Activated T-cell treated with anti-CD3 and anti-CD28 coated beads, Interleukin-2, amount 50 U/mL, for 24 hours (primary cell): ENCODE measurements around the gene UPK1B.
"Not testable (repeated sequence)": the region's sequence is repeated elsewhere in the genome, so short reads cannot be mapped to it uniquely, and the experiment has no call there.

Experiments used
- DNase-seq: peaks from one replicate; pipeline ENCODE4 v3.0.0-alpha.2; 2020
- H3K27ac Mint-ChIP-seq: 2 replicates; pipeline ENCODE4 v1.8.0; 2020; ENCODE audit warnings: mild to moderate bottlenecking, mixed read lengths
- H3K27me3 Mint-ChIP-seq: 2 replicates; pipeline ENCODE4 v1.8.0; 2020; ENCODE audit warnings: mixed read lengths
- H3K36me3 Mint-ChIP-seq: 2 replicates; pipeline ENCODE4 v1.8.0; 2020; ENCODE audit warnings: low read depth, mixed read lengths
- H3K4me1 Mint-ChIP-seq: 2 replicates; pipeline ENCODE4 v1.8.0; 2020; ENCODE audit warnings: low read depth, mixed read lengths
- H3K4me3 Mint-ChIP-seq: 2 replicates; pipeline ENCODE4 v1.8.0; 2020; ENCODE audit warnings: mild to moderate bottlenecking, moderate library complexity, mixed read lengths
- H3K9me3 Mint-ChIP-seq: 2 replicates; pipeline ENCODE4 v1.8.0; 2020; ENCODE audit warnings: mixed read lengths

UPK1B gene

DNA sequence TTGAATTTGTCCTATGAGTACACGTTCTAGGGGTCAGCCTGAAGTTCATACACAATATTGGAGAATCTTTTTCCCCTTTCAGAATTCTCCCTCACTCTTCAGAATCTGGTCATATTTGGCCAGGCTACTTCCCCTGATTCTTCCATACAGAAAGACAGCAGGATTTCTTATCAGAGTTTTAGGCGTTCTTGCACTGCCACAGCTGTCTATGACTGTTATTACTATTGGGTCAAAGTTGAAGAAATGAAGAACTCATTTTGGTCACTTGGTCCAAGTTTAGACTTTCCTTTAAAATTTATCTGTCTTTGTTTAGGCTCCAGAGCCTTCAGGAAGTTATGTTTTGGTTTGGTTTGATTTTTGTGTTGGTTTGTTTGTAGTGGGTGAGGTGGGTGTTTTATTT, 15.4 kb upstream of the UPK1B start:
- no peak for DNase-seq
- peaks cover 16% of the 10 kb centered on the region for H3K27me3 Mint-ChIP-seq
- H3K27ac Mint-ChIP-seq = no peak overlapping the region
- H3K4me1 Mint-ChIP-seq = no peaks in the 10 kb centered on the region
- no peak overlapping the region for H3K4me3 Mint-ChIP-seq
- H3K36me3 Mint-ChIP-seq = no peaks in the 10 kb centered on the region
- peaks cover 21% of the 10 kb centered on the region for H3K9me3 Mint-ChIP-seq

DNA sequence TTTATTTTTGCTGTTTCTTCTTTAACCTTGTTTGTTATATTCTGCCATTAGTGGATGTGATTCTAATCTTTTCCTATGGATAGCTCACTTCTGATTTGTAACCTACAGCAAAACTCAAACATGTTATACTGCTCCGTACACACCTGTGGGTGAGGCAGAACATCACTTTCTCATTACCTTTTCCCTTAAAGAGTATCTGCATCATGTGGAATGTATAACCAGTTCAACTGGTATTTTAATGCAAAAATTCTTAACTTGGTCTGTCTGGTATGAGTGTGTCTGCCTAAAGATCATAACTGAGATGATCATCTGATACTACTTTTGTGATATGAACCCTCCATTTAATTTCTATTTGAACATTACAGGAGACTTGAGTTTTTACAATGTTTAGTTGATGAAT, 13.0 kb upstream of the UPK1B start:
- peaks cover 8% of the 10 kb centered on the region for H3K9me3 Mint-ChIP-seq

DNA sequence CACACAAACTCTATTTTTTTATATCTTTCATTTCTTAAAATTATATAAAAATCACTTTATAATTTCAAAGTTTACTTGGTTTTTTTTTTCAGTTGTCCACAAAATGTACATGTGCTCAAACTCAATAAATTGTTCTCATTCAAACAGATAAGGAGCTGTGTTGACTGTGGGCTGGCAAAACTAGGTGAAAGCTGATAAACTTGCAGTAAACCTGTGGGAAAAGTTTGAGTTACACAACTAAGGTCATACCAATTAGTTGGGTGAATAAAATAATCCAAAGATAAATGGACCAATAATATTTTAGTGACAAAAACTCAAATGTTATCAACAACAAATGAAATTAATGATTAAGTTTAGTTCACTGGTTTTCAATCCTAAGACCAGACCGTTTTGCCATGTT, 12.6 kb upstream of the UPK1B start:
- H3K27ac Mint-ChIP-seq = no peak overlapping the region

More for the DNA sequence above, 13.0 kb upstream of the UPK1B start:
- no peak for DNase-seq
- Mint-ChIP-seq H3K27ac (no peak overlapping the region), H3K36me3 (no peaks in the 10 kb centered on the region), H3K4me3 (no peak overlapping the region), H3K27me3 (peaks cover 20% of the 10 kb centered on the region), H3K4me1 (no peaks in the 10 kb centered on the region)

DNA sequence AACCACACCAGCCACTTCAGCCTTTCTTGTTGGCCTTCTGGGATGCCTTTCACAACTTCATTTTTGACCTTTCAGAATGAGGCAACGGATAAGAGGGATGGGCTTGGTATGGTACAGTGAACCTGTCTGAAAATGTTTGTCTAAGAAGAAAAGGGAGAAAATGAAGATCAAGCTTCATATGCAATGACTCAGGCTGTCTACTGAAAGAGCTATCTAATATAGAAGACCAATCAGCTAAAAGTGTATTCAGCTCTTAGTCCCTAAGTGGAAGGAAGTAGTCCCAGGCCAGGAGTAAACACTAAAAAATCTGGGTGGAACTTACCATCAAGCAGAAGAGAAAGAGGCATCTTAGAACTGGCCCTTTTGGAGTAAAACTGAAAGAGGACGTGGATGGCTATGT, 12.2 kb upstream of the UPK1B start:
- no peaks in the 10 kb centered on the region for H3K36me3 Mint-ChIP-seq
- peaks cover 17% of the 10 kb centered on the region for H3K27me3 Mint-ChIP-seq
- H3K4me3 Mint-ChIP-seq = no peak overlapping the region
- no peak overlapping the region for H3K27ac Mint-ChIP-seq
- H3K9me3 Mint-ChIP-seq = peaks cover 5% of the 10 kb centered on the region
- no peaks in the 10 kb centered on the region for H3K4me1 Mint-ChIP-seq
- DNase-seq = no peak

More for the DNA sequence above, 12.6 kb upstream of the UPK1B start:
- Mint-ChIP-seq H3K4me1 (no peaks in the 10 kb centered on the region), H3K4me3 (no peak overlapping the region), H3K36me3 (no peaks in the 10 kb centered on the region), H3K27me3 (peaks cover 17% of the 10 kb centered on the region), H3K9me3 (peaks cover 5% of the 10 kb centered on the region)
- DNase-seq = no peak

GRCh38 chr3:119164745-119165144, 8.7 kb upstream of the UPK1B start:
- not testable (repeated sequence) for H3K27ac Mint-ChIP-seq, H3K9me3 Mint-ChIP-seq, H3K4me1 Mint-ChIP-seq, DNase-seq, H3K36me3 Mint-ChIP-seq, H3K4me3 Mint-ChIP-seq
- peaks cover 11% of the 10 kb centered on the region for H3K27me3 Mint-ChIP-seq

GRCh38 chr3:119170821-119171220, 2.6 kb upstream of the UPK1B start:
- Mint-ChIP-seq H3K9me3 (no peaks in the 10 kb centered on the region), H3K36me3 (no peaks in the 10 kb centered on the region), H3K4me3 (no peak overlapping the region), H3K27me3 (no peaks in the 10 kb centered on the region), H3K27ac (no peak overlapping the region), H3K4me1 (no peaks in the 10 kb centered on the region)
- DNase-seq = no peak

GRCh38 chr3:119175872-119176756, 2.7 kb downstream of the UPK1B start:
- Mint-ChIP-seq H3K36me3 (no peaks in the 10 kb centered on the region), H3K4me3 (no peak overlapping the region), H3K27me3 (peaks cover 9% of the 10 kb centered on the region), H3K4me1 (no peaks in the 10 kb centered on the region), H3K27ac (no peak overlapping the region), H3K9me3 (no peaks in the 10 kb centered on the region)
- DNase-seq = no peak

GRCh38 chr3:119176778-119177177, 3.4 kb downstream of the UPK1B start:
- Mint-ChIP-seq H3K27ac (no peak overlapping the region), H3K4me3 (no peak overlapping the region), H3K9me3 (no peaks in the 10 kb centered on the region), H3K36me3 (no peaks in the 10 kb centered on the region), H3K27me3 (peaks cover 9% of the 10 kb centered on the region), H3K4me1 (no peaks in the 10 kb centered on the region)
- no peak for DNase-seq

- no peaks in the 10 kb centered on the region for H3K4me1 Mint-ChIP-seq
- peaks cover 9% of the 10 kb centered on the region for H3K27me3 Mint-ChIP-seq
- H3K36me3 Mint-ChIP-seq = no peaks in the 10 kb centered on the region
- H3K27ac Mint-ChIP-seq = no peak overlapping the region
- H3K9me3 Mint-ChIP-seq = no peaks in the 10 kb centered on the region
- no peak overlapping the region for H3K4me3 Mint-ChIP-seq
- DNase-seq = no peak
Observed at GRCh38 chr3:119177321-119177720, 3.9 kb downstream of the UPK1B start.

- Mint-ChIP-seq H3K4me3 (no peak overlapping the region), H3K27ac (no peak overlapping the region), H3K27me3 (peaks cover 9% of the 10 kb centered on the region), H3K36me3 (no peaks in the 10 kb centered on the region), H3K4me1 (peaks cover 11% of the 10 kb centered on the region), H3K9me3 (no peaks in the 10 kb centered on the region)
- no peak for DNase-seq
Observed at GRCh38 chr3:119181765-119182164, 8.4 kb downstream of the UPK1B start.

DNA sequence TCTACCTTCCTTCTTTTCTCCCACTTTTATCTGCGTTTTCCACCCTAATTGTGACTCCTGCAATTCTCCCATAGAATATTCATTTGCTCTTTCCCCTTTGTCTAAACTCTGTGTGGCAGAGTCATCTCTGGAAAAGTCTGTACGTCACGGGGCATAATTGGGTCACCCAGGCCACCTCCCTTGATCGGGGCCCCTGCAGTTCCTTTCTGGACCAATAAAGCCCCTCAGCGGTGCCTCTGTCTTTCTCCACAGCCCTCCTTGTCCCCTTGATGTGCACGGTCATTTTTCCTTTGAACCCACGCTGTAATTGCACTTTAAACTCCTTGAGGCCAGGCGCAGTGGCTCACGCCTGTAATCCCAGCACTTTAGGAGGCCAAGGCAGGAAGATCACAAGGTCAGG, 10.7 kb downstream of the UPK1B start:
- DNase-seq = no peak
- no peaks in the 10 kb centered on the region for H3K27me3 Mint-ChIP-seq
- no peaks in the 10 kb centered on the region for H3K36me3 Mint-ChIP-seq
- H3K4me1 Mint-ChIP-seq = peaks cover 11% of the 10 kb centered on the region
- no peak overlapping the region for H3K4me3 Mint-ChIP-seq
- no peak overlapping the region for H3K27ac Mint-ChIP-seq
- H3K9me3 Mint-ChIP-seq = no peaks in the 10 kb centered on the region

- Mint-ChIP-seq H3K27me3 (no peaks in the 10 kb centered on the region), H3K9me3 (no peaks in the 10 kb centered on the region), H3K4me3 (no peak overlapping the region), H3K4me1 (peaks cover 11% of the 10 kb centered on the region), H3K27ac (peak overlapping the region; percentile 27), H3K36me3 (no peaks in the 10 kb centered on the region)
- no peak for DNase-seq
Observed at GRCh38 chr3:119184796-119185570, 11.6 kb downstream of the UPK1B start.

DNA sequence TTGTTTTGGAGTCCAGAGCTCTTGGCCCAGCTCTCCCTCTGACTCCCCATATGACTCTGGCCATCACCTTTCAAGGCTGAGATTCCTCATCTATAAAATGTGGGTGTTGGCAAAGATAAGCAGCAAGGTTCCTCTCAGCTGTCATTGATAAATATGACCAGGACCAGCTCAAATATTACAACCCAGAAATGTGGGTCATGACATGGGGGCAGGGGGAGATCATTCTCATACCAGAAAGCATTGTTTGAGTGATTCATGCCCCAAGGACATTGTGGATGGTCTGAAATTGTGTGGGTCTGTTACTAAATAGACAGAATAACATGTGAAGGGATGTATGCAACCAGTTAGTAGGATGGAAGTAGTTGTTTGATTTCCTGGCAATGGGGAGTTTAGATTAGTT, 13.9 kb downstream of the UPK1B start:
- no peaks in the 10 kb centered on the region for H3K36me3 Mint-ChIP-seq
- no peak for DNase-seq
- H3K4me1 Mint-ChIP-seq = peaks cover 11% of the 10 kb centered on the region
- H3K27ac Mint-ChIP-seq = no peak overlapping the region
- no peak overlapping the region for H3K4me3 Mint-ChIP-seq
- no peaks in the 10 kb centered on the region for H3K9me3 Mint-ChIP-seq
- H3K27me3 Mint-ChIP-seq = no peaks in the 10 kb centered on the region

DNA sequence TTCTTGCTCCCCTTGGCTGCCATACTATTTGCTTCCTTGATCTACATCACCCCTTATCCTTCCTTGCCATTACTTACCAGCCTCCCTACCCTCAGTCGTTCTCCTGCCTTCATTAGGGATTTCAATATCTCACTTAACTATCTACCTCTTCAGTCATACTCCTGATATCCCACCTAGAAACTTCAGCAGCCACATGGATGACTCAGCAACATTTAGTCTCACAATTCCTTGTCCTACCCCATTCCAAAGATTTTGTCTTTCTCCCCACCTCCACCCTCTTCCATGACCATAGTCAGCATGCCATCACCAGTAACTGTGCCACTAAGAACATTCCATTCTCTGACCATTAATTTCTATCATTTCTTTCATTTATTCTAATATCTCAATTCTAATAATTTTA, 18.4 kb downstream of the UPK1B start:
- DNase-seq = no peak
- H3K4me3 Mint-ChIP-seq = no peak overlapping the region
- no peaks in the 10 kb centered on the region for H3K36me3 Mint-ChIP-seq
- peaks cover 3% of the 10 kb centered on the region for H3K27me3 Mint-ChIP-seq
- H3K9me3 Mint-ChIP-seq = no peaks in the 10 kb centered on the region
- H3K4me1 Mint-ChIP-seq = no peaks in the 10 kb centered on the region
- H3K27ac Mint-ChIP-seq = no peak overlapping the region
